Chondrocyte (in vitro differentiated cells): ENCODE results near the gene PPM1M. TPM values are rescaled to one million over a fixed set of nuclear protein-coding genes. Genes with fewer than 3 reads are reported as not detected.

Experiments used
- DNase-seq: peaks from one replicate; pipeline ENCODE4 v3.0.0; 2021; ENCODE audit warnings: mixed read lengths, low spot score
- H3K27ac Mint-ChIP-seq: one replicate; pipeline ENCODE4 v1.8.0; 2021; ENCODE audit warnings: mild to moderate bottlenecking, moderate library complexity, mixed read lengths; ENCODE audit not compliant: unreplicated experiment
- H3K27me3 Mint-ChIP-seq: 2 replicates; pipeline ENCODE4 v1.8.0; 2021; ENCODE audit warnings: low read depth, mixed read lengths
- H3K36me3 Mint-ChIP-seq: 2 replicates; pipeline ENCODE4 v1.8.0; 2021; ENCODE audit warnings: low read depth, mixed read lengths
- H3K4me1 Mint-ChIP-seq: 2 replicates; pipeline ENCODE4 v1.8.0; 2021; ENCODE audit warnings: low read depth, mild to moderate bottlenecking, mixed read lengths
- H3K4me3 Mint-ChIP-seq: one replicate; pipeline ENCODE4 v1.8.0; 2021; ENCODE audit warnings: mild to moderate bottlenecking, moderate library complexity, mixed read lengths; ENCODE audit not compliant: unreplicated experiment
- H3K9me3 Mint-ChIP-seq: 2 replicates; pipeline ENCODE4 v1.8.0; 2021; ENCODE audit warnings: low read depth, mixed read lengths
- CTCF ChIP-seq: fragments of 200-600 bp; sonication (generic); IDR thresholded peaks from 2 replicates; pipeline ENCODE4 v1.5.0; 2021; ENCODE audit warnings: antibody characterized with exemption, mild to moderate bottlenecking, moderate library complexity
- total RNA-seq: library from RNA; stranded (reverse); gene quantifications from 3 replicates; pipeline ENCODE4 v1.2.1, GENCODE V29; 2021

PPM1M gene
- total RNA-seq, 1 donor from 2014 or later, result 20.1 TPM

- Mint-ChIP-seq H3K27me3 (no peaks in the 10 kb centered on the region), H3K4me3 (no peak overlapping the region), H3K36me3 (peaks cover 55% of the 10 kb centered on the region), H3K27ac (no peak overlapping the region), H3K4me1 (no peaks in the 10 kb centered on the region), H3K9me3 (no peaks in the 10 kb centered on the region)
- TF ChIP-seq CTCF, result no peak
- DNase-seq, result no peak
Observed at GRCh38 chr3:52257911-52258310, 12.4 kb downstream of the PPM1M start.

GRCh38 chr3:52259035-52259434, 13.5 kb downstream of the PPM1M start:
- no peak for DNase-seq
- TF ChIP-seq CTCF, result no peak
- Mint-ChIP-seq H3K27me3 (no peaks in the 10 kb centered on the region), H3K36me3 (peaks cover 56% of the 10 kb centered on the region), H3K4me3 (no peak overlapping the region), H3K4me1 (no peaks in the 10 kb centered on the region), H3K27ac (no peak overlapping the region), H3K9me3 (no peaks in the 10 kb centered on the region)

- Mint-ChIP-seq H3K36me3 (peaks cover 57% of the 10 kb centered on the region), H3K27ac (no peak overlapping the region), H3K27me3 (no peaks in the 10 kb centered on the region), H3K4me1 (no peaks in the 10 kb centered on the region), H3K4me3 (no peak overlapping the region), H3K9me3 (no peaks in the 10 kb centered on the region)
- no peak for TF ChIP-seq CTCF
- DNase-seq, result no peak
Observed at GRCh38 chr3:52259448-52259847, 13.9 kb downstream of the PPM1M start.

- no peaks in the 10 kb centered on the region for H3K4me1 Mint-ChIP-seq
- H3K27me3 Mint-ChIP-seq, result no peaks in the 10 kb centered on the region
- no peak overlapping the region for H3K27ac Mint-ChIP-seq
- peaks cover 59% of the 10 kb centered on the region for H3K36me3 Mint-ChIP-seq
- TF ChIP-seq CTCF, result no peak
- DNase-seq, result no peak
- H3K4me3 Mint-ChIP-seq, result no peak overlapping the region
- H3K9me3 Mint-ChIP-seq, result no peaks in the 10 kb centered on the region
Observed at GRCh38 chr3:52262447-52262846, 16.9 kb downstream of the PPM1M start.

GRCh38 chr3:52265387-52265786, 19.8 kb downstream of the PPM1M start:
- Mint-ChIP-seq H3K4me1 (peaks cover 7% of the 10 kb centered on the region), H3K36me3 (peaks cover 48% of the 10 kb centered on the region), H3K27me3 (no peaks in the 10 kb centered on the region), H3K27ac (no peak overlapping the region), H3K9me3 (no peaks in the 10 kb centered on the region), H3K4me3 (no peak overlapping the region)
- TF ChIP-seq CTCF, result no peak
- no peak for DNase-seq
